SK-N-MC (cell line): ENCODE data around the gene LIFR.
A peak's percentile ranks its signal among the peaks of the same experiment; 100 is the strongest.

Source experiments
- DNase-seq: peaks from one replicate; pipeline ENCODE4 v3.0.0-alpha.2; 2011; ENCODE audit warnings: low read depth, low spot score
- H3K27ac ChIP-seq: fragments of 200-600 bp; sonication (generic); 2 replicates; pipeline ENCODE4 v1.5.1; 2016; ENCODE audit warnings: mixed run types
- H3K36me3 ChIP-seq: fragments of 200-600 bp; sonication (generic); 2 replicates; pipeline ENCODE4 v1.6.1; 2017; ENCODE audit warnings: antibody characterized with exemption, low read length, mixed read lengths; ENCODE audit not compliant: insufficient read depth
- H3K4me3 ChIP-seq: fragments of 200-600 bp; sonication (generic); 2 replicates; pipeline ENCODE4 v1.5.1; 2016
- H3K9ac ChIP-seq: fragments of 200-600 bp; sonication (generic); 2 replicates; pipeline ENCODE4 v1.8.0; 2017; ENCODE audit warnings: mixed run types, mixed read lengths; ENCODE audit not compliant: insufficient read length
- H3K9me3 ChIP-seq: fragments of 200-600 bp; sonication (generic); 2 replicates; pipeline ENCODE4 v1.6.1; 2017; ENCODE audit warnings: low read depth, mild to moderate bottlenecking, antibody characterized with exemption, low read length, moderate library complexity, mixed read lengths
- EZH2 ChIP-seq: fragments of 200-600 bp; sonication (generic); IDR thresholded peaks from one replicate; pipeline ENCODE4 v1.6.1; 2017; ENCODE audit warnings: antibody characterized with exemption
- FOXP2 ChIP-seq: optimal IDR thresholded peaks from 2 replicates; pipeline ENCODE3; 2011; ENCODE audit warnings: mild to moderate bottlenecking, moderate library complexity; ENCODE audit not compliant: insufficient read depth; ENCODE audit errors: extremely low read length, control extremely low read depth
- POLR2AphosphoS5 ChIP-seq: IDR thresholded peaks from 2 replicates; pipeline ENCODE4 v1.6.1; 2012; ENCODE audit warnings: mild to moderate bottlenecking, low read depth, low read length, borderline replicate concordance

The LIFR gene

DNA sequence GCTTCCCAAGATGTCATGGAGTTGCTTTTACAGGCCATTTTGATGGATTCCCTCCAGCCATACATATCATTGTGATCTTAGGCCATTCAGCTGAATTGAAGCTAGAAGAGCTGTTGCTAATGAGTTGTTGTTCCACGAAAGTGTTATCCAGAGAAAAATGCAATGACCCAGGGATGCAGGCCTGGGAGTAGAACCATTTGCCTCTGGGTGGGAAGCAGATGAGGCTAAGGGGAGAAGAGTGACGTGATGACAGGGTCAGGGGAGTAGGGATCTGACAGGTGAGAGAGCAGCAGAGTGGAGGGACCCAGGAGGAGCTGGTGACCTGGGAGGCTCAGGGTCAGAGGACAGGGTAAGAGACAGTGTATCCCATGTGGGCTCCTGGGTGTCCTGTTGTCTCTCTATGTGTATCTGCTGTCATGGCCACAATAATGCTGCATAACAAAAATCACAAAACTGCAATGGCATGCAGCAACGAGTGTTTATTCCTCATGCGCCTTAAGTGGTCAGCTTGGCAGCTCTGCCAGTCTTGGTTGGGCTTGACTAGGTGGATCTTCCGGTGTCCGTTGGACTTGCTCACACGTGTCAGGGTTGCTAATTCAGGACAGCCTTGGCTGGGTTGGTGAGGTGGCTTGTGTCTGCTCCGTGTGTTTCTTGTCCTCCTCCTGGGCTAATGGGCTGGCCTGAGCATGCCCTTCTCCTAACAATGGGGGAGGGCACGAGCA, 90.6 kb downstream of the LIFR start:
- no peak overlapping the region for H3K9ac ChIP-seq
- DNase-seq = no peak

DNA sequence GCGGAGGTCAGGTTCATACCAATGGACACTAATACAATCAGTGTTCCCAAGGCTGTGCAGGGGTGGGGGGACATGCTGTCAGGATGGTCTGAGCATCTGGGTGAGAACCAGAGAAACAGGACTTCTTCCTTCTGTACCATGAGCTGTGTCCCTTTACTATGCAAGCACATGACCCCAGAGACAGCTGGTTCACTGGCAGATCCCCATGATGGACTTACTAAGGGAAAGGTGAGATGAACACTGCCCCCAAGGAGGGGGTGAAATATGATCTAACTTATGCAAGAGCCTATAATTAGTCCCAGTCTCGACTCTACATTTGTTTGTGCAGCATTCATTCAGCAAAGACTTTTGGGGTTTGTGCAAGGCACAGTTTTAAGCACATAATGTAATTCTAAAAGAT, 91.4 kb downstream of the LIFR start:
- H3K9ac ChIP-seq = no peak overlapping the region
- TF ChIP-seq EZH2 = no peak
- TF ChIP-seq POLR2AphosphoS5 = no peak
- TF ChIP-seq FOXP2 = no peak
- H3K9me3 ChIP-seq = no peaks in the 10 kb centered on the region
- no peak overlapping the region for H3K4me3 ChIP-seq
- no peak for DNase-seq
- H3K36me3 ChIP-seq = peaks cover 56% of the 10 kb centered on the region
- no peak overlapping the region for H3K27ac ChIP-seq

More for the DNA sequence above, 90.6 kb downstream of the LIFR start:
- TF ChIP-seq FOXP2 = no peak
- TF ChIP-seq POLR2AphosphoS5 = no peak; the same call in 1 of the 2 replicates
- TF ChIP-seq EZH2 = no peak
- Histone ChIP-seq H3K9me3 (no peaks in the 10 kb centered on the region), H3K4me3 (no peak overlapping the region), H3K27ac (no peak overlapping the region), H3K36me3 (peaks cover 48% of the 10 kb centered on the region)

DNA sequence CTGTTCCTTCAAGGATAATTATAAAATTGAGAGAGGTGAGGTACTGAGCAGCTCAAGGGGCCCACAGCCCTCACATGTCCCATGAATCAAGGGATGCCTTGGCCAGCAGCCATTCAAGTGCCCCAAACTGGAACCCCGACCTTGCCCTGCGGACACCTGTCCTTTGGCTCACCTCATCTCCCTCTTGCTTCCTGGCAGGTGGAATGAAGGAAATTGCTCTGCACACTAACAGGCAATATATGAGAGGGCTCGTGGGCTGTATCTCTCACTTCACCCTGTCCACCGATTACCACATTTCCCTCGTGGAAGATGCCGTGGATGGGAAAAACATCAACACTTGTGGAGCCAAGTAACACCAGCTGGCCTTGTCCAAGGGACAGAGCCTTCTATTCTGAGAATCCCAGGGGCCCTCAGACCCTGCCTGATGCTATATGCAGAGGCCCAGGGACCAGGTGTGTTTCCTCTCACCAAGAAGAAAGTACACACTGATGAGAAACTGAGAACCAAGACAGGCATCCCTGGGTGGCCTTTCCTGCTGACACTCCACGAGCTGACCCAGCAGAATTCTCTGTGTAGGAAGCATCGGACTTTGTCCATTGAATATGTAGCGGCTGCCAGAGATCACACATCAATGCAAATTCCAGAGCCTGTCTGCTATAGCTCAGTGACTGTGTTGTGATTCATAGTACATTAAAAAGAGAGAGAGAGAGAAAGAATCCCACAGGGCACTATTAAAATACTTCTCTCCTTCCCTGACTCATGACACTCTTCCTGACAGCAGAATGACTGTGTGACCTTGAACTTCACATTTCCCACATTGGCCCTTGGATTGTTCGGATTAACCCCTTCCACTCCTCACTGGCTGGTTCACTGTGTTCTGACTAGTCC, 92.6 kb downstream of the LIFR start:
- Histone ChIP-seq H3K9ac (no peak overlapping the region), H3K27ac (peak overlapping the region; percentile 57), H3K4me3 (no peak overlapping the region), H3K9me3 (no peaks in the 10 kb centered on the region), H3K36me3 (peaks cover 68% of the 10 kb centered on the region)
- no peak for DNase-seq
- no peak for TF ChIP-seq FOXP2
- no peak for TF ChIP-seq EZH2
- no peak for TF ChIP-seq POLR2AphosphoS5

DNA sequence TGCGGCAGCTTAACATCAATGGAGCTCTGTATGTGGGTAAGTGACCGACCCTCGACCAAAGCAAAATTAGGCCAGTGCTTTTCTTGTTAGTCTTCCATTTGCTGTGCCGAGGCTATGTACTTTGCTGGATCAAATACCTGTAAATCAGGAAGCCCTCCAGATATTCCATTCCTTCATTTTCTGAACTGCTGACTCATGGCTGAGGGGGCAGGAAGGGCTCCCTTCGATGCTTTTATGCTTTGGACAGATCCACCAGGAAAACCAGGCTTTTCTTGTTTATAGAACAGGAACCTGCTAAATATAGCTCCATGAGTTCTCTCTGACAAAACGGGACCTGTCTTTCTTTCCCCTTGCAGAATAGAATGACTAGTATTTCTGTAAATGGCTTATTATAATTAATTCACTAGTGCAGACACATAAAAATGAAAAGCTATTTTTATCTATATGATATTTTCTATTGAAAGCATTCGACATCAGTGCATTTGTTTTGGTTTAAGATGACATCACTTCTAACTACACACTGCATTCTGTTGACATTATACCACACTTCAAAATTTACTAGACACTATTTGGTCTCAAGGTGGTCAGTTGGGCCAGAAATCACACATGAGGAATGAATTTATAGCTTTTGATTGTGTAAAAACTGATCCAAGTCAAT, 93.3 kb downstream of the LIFR start:
- DNase-seq = no peak
- H3K27ac ChIP-seq = peak overlapping the region; percentile 57
- no peak overlapping the region for H3K9ac ChIP-seq
- H3K4me3 ChIP-seq = no peak overlapping the region
- TF ChIP-seq EZH2 (no peak), POLR2AphosphoS5 (no peak), FOXP2 (no peak)
- no peaks in the 10 kb centered on the region for H3K9me3 ChIP-seq
- H3K36me3 ChIP-seq = peaks cover 76% of the 10 kb centered on the region

DNA sequence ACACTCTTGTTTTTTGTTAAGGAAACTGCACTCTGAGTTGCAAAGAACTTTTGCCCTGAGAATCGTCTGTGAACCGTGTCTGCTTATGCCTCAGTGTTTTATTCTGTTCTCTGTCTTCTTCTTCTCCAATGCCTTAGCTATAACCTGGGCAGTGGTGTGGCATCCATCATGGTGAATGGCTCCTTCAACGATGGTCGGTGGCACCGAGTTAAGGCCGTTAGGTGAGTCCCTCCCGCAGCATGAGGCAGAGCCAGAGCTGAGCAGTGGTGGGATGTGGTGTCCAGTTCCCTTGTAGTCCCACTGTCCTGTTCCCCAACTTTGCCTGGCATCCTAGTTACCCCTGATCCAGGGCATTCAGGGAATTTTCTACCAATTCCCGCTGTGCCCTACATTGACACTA, 98.3 kb downstream of the LIFR start:
- no peak overlapping the region for H3K27ac ChIP-seq
- no peak for DNase-seq
- H3K4me3 ChIP-seq = no peak overlapping the region
- no peak for TF ChIP-seq EZH2
- TF ChIP-seq FOXP2 = no peak
- TF ChIP-seq POLR2AphosphoS5 = no peak
- H3K9me3 ChIP-seq = no peaks in the 10 kb centered on the region
- peaks cover 94% of the 10 kb centered on the region for H3K36me3 ChIP-seq
- H3K9ac ChIP-seq = no peak overlapping the region

DNA sequence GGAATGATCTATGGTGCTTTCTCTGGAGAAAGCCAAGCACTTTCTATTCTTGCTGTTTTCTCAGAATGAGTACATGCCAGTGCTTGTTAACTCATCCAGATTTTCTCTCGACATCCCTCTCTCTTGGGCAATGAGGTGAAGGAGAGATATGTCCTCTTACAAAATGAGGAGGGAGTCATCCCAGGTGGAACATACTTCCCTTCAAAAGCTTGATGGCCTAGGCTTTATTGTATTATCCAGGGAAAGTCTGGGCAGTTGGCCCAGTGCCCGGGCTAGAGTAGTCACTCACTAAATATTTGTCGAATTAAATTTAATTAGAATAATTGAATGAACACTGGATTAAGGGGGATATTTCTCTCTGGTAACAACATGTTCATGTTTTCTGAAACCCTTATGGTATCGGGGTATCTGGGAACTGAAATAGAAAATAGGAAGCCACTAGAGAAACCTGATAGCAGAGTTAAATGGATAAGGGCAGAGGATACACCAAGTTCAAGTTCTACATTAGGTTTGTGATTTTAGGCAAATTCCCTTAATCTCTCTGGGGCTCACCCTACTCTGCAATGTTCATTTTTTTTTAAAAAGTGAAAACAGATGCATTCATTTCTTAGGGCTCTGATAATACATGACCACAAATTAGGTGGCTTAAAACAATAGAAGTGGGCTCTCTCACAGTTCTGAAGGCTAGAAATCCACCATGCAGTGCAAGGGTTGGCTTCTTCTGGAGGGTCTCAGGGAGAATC, 99.6 kb downstream of the LIFR start:
- Histone ChIP-seq H3K27ac (no peak overlapping the region), H3K4me3 (no peak overlapping the region), H3K9me3 (no peaks in the 10 kb centered on the region), H3K36me3 (peaks cover 95% of the 10 kb centered on the region), H3K9ac (no peak overlapping the region)
- no peak for TF ChIP-seq FOXP2
- no peak for DNase-seq

DNA sequence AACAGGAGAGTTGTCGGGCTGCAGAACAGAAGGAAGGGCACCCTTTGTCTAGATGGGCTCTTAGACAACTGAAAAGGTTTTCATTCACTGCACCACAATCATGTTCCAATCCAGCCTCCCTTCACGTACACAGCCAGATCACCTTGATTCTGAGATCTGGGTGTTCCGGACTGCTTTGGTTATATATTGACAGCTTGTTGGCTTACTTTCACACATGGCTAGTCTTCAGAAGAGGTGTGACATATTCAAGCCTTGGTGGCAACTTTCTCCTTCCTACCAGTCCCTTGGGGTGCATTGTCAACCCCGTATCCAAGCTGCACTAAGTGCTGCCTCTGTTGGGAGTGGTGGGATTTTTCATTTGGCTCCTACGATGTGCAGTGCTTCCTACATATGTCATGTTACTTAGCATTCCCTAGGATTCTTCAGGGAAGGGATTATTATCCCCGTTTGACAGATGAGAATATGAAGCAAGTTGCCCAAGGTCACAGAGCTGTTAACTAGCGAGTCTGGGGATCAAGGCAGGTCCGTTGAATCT, 100.6 kb downstream of the LIFR start:
- Histone ChIP-seq H3K9me3 (no peaks in the 10 kb centered on the region), H3K36me3 (peaks cover 96% of the 10 kb centered on the region), H3K27ac (no peak overlapping the region), H3K9ac (no peak overlapping the region), H3K4me3 (no peak overlapping the region)
- TF ChIP-seq EZH2 (no peak), FOXP2 (no peak), POLR2AphosphoS5 (no peak)
- no peak for DNase-seq

DNA sequence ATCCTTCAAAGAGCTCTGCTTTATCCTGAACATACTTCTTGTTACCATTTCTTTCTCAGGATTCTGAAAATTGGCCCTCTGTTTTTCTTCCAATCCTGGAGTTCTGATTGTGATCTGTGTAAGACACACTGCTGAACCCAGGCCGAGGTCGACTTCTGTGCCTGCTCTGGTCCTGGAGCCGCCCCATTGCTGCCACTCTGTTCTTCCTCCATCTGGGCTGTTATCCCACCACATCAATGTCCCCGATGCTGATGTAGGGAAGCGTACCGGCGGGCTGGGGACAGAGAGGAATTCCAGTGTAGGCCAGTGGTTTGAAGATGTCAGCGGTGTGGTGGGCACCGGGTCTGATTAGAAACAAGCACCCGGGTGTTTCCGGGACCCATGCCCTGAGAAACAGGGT, 102.5 kb downstream of the LIFR start:
- no peak overlapping the region for H3K4me3 ChIP-seq
- peaks cover 96% of the 10 kb centered on the region for H3K36me3 ChIP-seq
- H3K27ac ChIP-seq = no peak overlapping the region
- no peak overlapping the region for H3K9ac ChIP-seq
- no peak for DNase-seq
- no peaks in the 10 kb centered on the region for H3K9me3 ChIP-seq
- TF ChIP-seq FOXP2 = no peak
- no peak for TF ChIP-seq EZH2
- TF ChIP-seq POLR2AphosphoS5 = no peak
